ENCODE results near the gene ZSWIM1. TPM values are rescaled to one million over a fixed set of nuclear protein-coding genes. Genes with fewer than 3 reads are reported as not detected.

ZSWIM1 gene
- total and polyA plus RNA-seq, 2 of the 8 experiments (the other 6 are each of a cell fraction or from before 2014, with no cell fraction given), result 14.1 to 15.6 TPM

GRCh38 chr20:45859916-45860315, 21.1 kb upstream of the ZSWIM1 start:
- no peaks in the 10 kb centered on the region; the same call in 1 of the 2 replicates for H3K79me1 ChIP-seq (ENCODE audit: low read depth, low read length)
- POLR2A ChIA-PET (ENCODE audit: partially characterized antibody), result interaction anchor here (1.1 to 9.9 kb wide), 2 partner anchors 21 to 51 kb away, joined by 3 to 178 read pairs; partner anchors contain the start of gene SNX21
- H3K4me2 ChIP-seq (ENCODE audit: insufficient read depth in 1 of 2, low read depth in 2 of 2, low read length in 2 of 2), result no peak overlapping the region; a peak in 1 of 4 replicates
- TF ChIP-seq MAFK (IDR thresholded peaks at IDR 0.05; ENCODE audit: low read depth, low read length) (no peak), ZNF274 (IDR thresholded peaks at IDR 0.05; ENCODE audit: borderline replicate concordance, extremely low read depth, low read length) (no peak), TEAD4 (IDR thresholded peaks at IDR 0.05; ENCODE audit: low read depth, low read length) (no peak), POLR2AphosphoS5 (IDR thresholded peaks at IDR 0.05; ENCODE audit: low read depth, low read length) (no peak), SUZ12 (IDR thresholded peaks at IDR 0.05; ENCODE audit: low read length) (no peak), TBP (IDR thresholded peaks at IDR 0.05; ENCODE audit: low read depth, low read length) (no peak), FOSL1 (IDR thresholded peaks at IDR 0.05; ENCODE audit: insufficient read depth, low read depth, low read length) (no peak), RXRA (IDR thresholded peaks at IDR 0.05; ENCODE audit: insufficient read depth, low read depth, low read length) (no peak), CHD2 (IDR thresholded peaks at IDR 0.05; ENCODE audit: low read length) (no peak)

More at GRCh38 chr20:45859916-45860315, 21.1 kb upstream of the ZSWIM1 start:
- H4K91ac ChIP-seq (replicated peaks; ENCODE audit: insufficient read length, low read length), result no peak overlapping the region
- no peak overlapping the region for H2AK5ac ChIP-seq (ENCODE audit: low read depth, low read length)
- no peak overlapping the region for H3K23ac ChIP-seq (ENCODE audit: insufficient read length)
- no peaks in the 10 kb centered on the region; a peak in 2 of 8 replicates for H3K36me3 ChIP-seq (ENCODE audit: control insufficient read depth in 2 of 4, insufficient read depth in 4 of 4, low read length in 3 of 4)
- FAIRE-seq (no peak), DNase-seq (ENCODE audit: low read depth in 1 of 2, low spot score in 2 of 2) (no peak)
- no peak overlapping the region for H2BK20ac ChIP-seq (ENCODE audit: low read length)
- no peak overlapping the region for H3K4me3 ChIP-seq (ENCODE audit: extremely low read depth in 1 of 4, insufficient read depth in 2 of 4, low read depth in 3 of 4, low read length in 4 of 4)
- H3K56ac ChIP-seq (replicated peaks; ENCODE audit: insufficient read length, low read depth, low read length), result no peak overlapping the region
- H3K14ac ChIP-seq (ENCODE audit: insufficient read length), result no peak overlapping the region
- H3K4me1 ChIP-seq (replicated peaks in 1 of 4; ENCODE audit: control insufficient read depth in 3 of 4, insufficient read depth in 4 of 4, low read length in 3 of 4), result peaks cover 2 to 6% (median 4%) of the 10 kb centered on the region in 4 experiments
- H3K18ac ChIP-seq (ENCODE audit: extremely low read depth, low read length), result no peak overlapping the region
- peaks cover 0 to 19% of the 10 kb centered on the region in 2 experiments; a peak in 2 of 4 replicates for H3K79me2 ChIP-seq (ENCODE audit: control insufficient read depth in 1 of 2, insufficient read depth in 2 of 2, low read length in 2 of 2)
- no peak overlapping the region for H2BK5ac ChIP-seq (ENCODE audit: low read depth, low read length)
- H4K20me1 ChIP-seq (replicated peaks in 1 of 2; ENCODE audit: control insufficient read depth in 1 of 2, insufficient read depth in 2 of 2, low read length in 2 of 2), result no peaks in the 10 kb centered on the region
- no peak overlapping the region for H2BK12ac ChIP-seq (ENCODE audit: low read depth, low read length)
- no peak overlapping the region for H2AFZ ChIP-seq (ENCODE audit: low read length)
- H3K4ac ChIP-seq (replicated peaks; ENCODE audit: insufficient read length, low read depth, low read length), result no peak overlapping the region
- H2BK120ac ChIP-seq (replicated peaks; ENCODE audit: low read depth, low read length), result no peak overlapping the region
- no peak overlapping the region for H3K27ac ChIP-seq (ENCODE audit: low read depth, low read length)
- H4K5ac ChIP-seq (ENCODE audit: insufficient read length, low read depth, low read length), result no peak overlapping the region
- peaks cover 8% of the 10 kb centered on the region; the same call in 1 of the 2 replicates for H3K23me2 ChIP-seq (ENCODE audit: low read depth, low read length)
- no peaks in the 10 kb centered on the region for H3K27me3 ChIP-seq (replicated peaks in 1 of 4; ENCODE audit: control insufficient read depth in 3 of 4, extremely low read depth in 1 of 4, insufficient read depth in 3 of 4, low read length in 3 of 4)
- CTCF ChIA-PET (ENCODE audit: partially characterized antibody), result no interaction called here
- no peak overlapping the region for H4K8ac ChIP-seq (ENCODE audit: extremely low read depth, insufficient read depth, low read length)
- H2BK15ac ChIP-seq (ENCODE audit: low read length), result no peak overlapping the region
- H3K9me3 ChIP-seq (ENCODE audit: insufficient read depth in 2 of 2, low read depth in 1 of 2, low read length in 1 of 2), result no peaks in the 10 kb centered on the region
- H3K9ac ChIP-seq (replicated peaks in 1 of 4; ENCODE audit: extremely low read depth in 1 of 4, low read depth in 3 of 4, low read length in 3 of 4), result no peak overlapping the region
- 83% methylated on average over 5 of the region's 5 CpGs; no CpG with 5 or more reads in 1 of the 2 experiments for WGBS, 2 experiments (ENCODE audit: extremely low coverage in 1 of 2, insufficient coverage in 1 of 2, insufficient read length in 1 of 2, insufficient replicate concordance in 2 of 2, low coverage in 1 of 2, low lambda C conversion rate in 2 of 2, missing lambda C conversion rate in 1 of 2)

Data from H1 (cell line).